GM19025 (cell line): ENCODE data around the gene RAB30.
"Not testable (repeated sequence)": the region's sequence is repeated elsewhere in the genome, so short reads cannot be mapped to it uniquely, and the experiment has no call there.

Source experiments
- ATAC-seq: cut with Tn5 transposase; IDR thresholded peaks from one replicate; pipeline ENCODE4 v1.9.1; 2021; ENCODE audit warnings: mild to moderate bottlenecking, low read depth, moderate library complexity; ENCODE audit not compliant: unreplicated experiment

Gene RAB30

DNA sequence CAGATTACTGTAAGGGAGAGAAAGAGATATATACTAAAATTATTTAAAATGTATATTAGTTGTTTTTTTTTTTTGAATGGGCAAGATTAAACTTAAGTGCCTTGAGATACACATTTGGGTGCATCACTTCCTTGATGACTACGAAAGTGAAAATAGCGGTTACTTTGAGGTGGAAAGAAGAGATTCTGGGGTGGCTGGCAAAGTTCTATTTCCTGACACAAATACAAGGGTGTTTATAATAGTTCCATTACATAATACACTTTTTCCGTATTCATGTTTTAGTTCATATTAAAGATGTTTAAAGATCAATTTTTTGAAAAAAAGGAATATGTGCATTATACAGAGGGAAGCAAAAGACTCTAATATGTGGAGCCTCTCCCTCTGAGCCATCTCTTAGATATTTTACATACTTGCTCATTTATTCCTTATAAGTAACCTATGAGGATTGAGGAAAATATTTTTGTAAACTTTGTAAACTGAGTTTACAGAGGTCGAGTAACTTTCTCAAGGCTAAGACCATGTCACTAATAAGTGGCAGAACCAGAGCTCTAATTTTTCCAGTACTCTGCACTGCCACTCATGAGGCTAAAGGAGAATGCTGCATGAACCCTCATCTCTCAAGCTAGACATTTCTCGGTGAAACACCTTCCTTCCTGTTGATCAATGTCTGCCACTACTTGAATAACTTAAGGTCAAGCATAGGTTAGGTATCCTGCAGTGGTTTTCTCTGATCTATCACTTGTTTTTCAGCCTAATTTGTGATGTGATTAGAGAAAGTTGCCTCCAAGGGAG is 111.5 kb downstream of the RAB30 start:
- peak; percentile 79 for ATAC-seq

GRCh38 chr11:82955736-82956453 is 115.8 kb downstream of the RAB30 start:
- ATAC-seq = not testable (repeated sequence)

GRCh38 chr11:82950502-82950901 is 121.2 kb downstream of the RAB30 start:
- not testable (repeated sequence) for ATAC-seq

- ATAC-seq = no peak
Measured at GRCh38 chr11:82949352-82949751, 122.3 kb downstream of the RAB30 start.

DNA sequence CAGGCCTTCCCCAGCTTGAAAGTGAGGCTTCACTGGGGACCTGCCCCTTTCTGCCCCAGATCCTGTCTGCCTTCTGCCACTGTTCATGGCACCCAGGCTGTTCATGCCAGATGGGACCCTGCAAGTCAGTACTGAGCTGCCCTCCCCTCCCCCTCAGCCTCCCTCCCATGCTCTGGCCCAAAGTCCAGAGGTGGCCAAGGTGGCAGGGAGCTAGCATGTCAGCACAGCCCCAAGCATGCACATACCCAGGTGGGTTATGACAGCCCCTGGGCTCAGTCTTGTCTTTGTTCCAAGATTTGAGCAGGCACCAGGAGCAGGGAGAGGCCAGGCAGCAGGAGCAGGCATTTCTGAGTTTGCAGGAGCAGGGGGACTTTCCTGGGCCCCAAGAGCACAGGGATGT is 126.0 kb downstream of the RAB30 start:
- no peak for ATAC-seq

- ATAC-seq = not testable (repeated sequence)
Measured at GRCh38 chr11:82945041-82945440, 126.7 kb downstream of the RAB30 start.

DNA sequence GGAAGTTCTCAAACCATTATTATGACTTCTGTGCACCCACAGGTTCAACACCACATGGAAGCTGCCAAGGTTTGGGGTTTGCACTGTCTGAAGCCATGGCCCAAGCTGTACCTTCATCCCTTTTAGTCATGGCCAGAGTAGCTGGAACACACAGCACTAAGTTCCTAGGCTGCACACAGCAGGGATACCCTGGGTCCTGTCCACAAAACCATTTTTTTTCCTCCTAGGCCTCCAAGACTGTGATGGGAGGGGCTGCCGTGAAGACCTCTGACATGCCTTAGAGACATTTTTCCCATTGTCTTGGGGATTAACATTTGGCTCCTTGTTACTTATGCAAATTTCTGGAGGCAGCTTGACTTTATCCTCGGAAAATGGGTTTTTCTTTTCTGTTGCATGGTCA is 127.5 kb downstream of the RAB30 start:
- ATAC-seq = no peak

- not testable (repeated sequence) for ATAC-seq
Measured at GRCh38 chr11:82943430-82943829, 128.3 kb downstream of the RAB30 start.

GRCh38 chr11:82942376-82942775 is 129.3 kb downstream of the RAB30 start:
- ATAC-seq = no peak

DNA sequence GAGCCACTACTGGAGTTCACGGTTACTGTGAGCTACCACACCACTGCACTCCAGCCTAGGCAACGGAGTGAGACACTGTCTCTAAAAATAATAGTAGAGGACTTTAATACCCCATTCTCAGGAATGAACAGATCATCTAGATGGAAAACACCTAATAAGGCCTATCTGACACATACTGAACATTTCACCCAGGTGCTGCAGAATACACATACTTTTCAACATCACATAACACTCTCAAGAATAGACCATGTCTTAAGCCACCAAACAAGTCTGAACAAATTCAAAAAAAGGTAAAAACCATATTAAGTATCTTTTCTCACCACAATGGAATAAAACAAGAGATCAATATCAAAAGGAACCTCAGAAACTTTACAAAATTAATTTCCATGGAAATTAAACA is 132.2 kb downstream of the RAB30 start:
- ATAC-seq = no peak

DNA sequence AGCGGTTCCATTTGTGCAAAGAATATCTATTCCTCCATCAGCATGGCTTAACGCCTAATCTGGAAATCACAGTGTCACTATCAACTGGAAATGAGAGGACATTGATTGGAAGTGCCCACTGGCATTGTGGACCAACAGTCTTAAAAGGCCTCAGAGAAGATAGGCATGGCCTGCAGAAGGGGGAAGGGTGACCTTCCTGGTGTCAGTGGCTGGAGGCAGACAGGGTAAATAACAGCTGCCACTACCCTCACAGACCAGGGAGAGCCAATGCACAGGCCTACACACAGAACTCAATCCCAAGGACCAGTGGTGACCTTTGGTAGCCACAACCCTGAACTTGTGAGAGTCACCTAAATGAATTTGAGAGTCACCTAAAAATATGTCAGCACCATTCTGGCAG is 134.1 kb downstream of the RAB30 start:
- no peak for ATAC-seq

DNA sequence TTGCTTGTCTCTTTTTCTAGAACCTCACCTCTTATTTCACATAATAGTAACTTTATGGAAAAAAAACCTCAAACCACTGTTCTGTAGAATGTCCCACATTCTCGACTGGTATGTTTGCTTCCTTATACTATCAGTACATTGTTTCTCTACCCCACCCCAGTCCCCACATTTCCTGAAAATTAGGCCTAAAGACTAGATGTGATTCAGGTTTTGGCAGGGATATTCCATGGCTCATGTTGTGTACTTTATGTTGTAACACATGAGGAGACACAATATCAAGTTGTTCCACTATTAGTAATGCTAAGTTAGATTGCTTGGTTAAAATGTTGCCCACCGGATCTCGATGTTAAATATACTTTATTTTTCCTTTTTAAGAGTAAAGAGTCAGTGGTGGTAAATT is 135.4 kb downstream of the RAB30 start:
- no peak for ATAC-seq

- ATAC-seq = no peak
Measured at GRCh38 chr11:82932564-82932963, 139.1 kb downstream of the RAB30 start.

- no peak for ATAC-seq
Measured at GRCh38 chr11:82930734-82931133, 141.0 kb downstream of the RAB30 start.

GRCh38 chr11:82930229-82930628 is 141.5 kb downstream of the RAB30 start:
- no peak for ATAC-seq

DNA sequence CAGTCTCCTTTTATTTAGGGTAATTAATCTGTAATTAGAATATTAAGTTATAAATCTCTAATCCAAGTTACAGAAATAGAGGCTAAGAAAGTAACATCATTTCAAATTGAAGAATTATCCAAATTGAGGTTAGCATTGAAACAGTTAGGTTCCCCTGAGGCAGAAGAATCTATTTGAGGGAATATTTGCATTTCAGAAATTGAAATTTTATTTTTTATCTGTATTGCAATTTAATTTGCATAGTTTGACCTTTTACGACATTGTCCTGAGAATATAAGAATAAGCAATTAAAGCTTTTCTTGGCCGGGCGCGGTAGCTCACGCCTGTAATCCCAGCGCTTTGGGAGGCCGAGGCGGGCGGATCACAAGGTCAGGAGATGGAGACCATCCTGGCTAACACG is 142.6 kb downstream of the RAB30 start:
- no peak for ATAC-seq

DNA sequence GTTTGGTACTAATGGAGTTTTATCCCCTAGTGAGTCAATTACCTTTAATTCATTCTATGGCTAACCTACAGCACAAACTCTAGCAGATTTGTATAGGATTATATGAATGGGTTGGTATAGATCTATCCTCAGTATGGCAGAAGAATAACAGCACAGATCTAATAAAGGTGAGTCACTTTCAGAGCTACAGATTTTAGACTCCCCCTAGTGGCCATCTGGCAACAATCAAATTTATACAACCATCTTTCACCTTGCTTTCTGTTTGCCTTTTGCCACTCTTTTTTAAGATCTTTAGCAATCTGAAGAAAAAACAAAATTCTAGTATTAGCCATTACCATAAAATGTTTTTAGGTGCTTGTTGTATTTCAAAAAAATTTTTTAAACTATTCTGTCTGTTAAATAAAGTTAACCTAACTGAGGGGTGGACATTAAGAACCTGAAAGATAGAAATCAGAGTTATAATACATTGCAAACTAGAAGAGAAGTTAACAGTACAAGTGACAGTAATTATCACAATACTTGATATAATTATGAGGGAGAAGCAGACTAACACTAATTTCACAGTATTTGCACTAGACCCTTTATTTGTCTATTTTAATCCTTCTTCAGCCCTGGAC is 144.3 kb downstream of the RAB30 start:
- ATAC-seq = peak; percentile 69

GRCh38 chr11:82924522-82925224 is 147.0 kb downstream of the RAB30 start:
- ATAC-seq = no peak
